ENCODE measurements around the gene BICRAL. TPM values are rescaled to one million over a fixed set of nuclear protein-coding genes. Genes with fewer than 3 reads are reported as not detected.
"Not testable (repeated sequence)": the region's sequence is repeated elsewhere in the genome, so short reads cannot be mapped to it uniquely, and the experiment has no call there.

The BICRAL gene
- total RNA-seq, 1 donor from 2014 or later = 2.9 TPM

DNA sequence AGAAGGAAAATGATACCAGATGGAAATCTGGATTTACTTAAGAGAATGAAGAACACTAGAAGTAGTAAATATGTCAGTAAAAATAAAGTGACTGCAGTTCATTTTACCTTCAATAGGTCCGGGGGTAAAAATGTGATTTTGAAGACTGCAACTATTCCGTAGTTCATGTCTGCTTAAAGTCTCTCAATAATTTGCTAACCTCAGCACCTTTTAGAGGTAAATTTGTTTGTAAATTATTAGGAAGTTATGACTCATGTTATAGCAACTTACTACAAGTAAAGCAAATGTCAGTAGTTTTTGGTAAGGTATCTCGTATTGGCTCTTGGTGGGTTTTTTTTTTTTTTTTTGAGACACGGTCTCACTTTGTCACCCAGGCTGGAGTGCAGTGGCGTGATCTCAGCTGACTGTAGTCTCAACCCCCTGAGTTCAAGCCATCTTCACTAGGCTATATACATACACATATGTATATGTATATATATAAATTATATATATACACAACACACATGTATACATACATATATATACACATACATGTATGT, 32.1 kb downstream of the BICRAL start:
- TF ChIP-seq, protein P1, sequence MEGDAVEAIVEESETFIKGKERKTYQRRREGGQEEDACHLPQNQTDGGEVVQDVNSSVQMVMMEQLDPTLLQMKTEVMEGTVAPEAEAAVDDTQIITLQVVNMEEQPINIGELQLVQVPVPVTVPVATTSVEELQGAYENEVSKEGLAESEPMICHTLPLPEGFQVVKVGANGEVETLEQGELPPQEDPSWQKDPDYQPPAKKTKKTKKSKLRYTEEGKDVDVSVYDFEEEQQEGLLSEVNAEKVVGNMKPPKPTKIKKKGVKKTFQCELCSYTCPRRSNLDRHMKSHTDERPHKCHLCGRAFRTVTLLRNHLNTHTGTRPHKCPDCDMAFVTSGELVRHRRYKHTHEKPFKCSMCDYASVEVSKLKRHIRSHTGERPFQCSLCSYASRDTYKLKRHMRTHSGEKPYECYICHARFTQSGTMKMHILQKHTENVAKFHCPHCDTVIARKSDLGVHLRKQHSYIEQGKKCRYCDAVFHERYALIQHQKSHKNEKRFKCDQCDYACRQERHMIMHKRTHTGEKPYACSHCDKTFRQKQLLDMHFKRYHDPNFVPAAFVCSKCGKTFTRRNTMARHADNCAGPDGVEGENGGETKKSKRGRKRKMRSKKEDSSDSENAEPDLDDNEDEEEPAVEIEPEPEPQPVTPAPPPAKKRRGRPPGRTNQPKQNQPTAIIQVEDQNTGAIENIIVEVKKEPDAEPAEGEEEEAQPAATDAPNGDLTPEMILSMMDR (conservative IDR thresholded peaks at IDR 0.05; ENCODE audit: low read depth, low read length) = no peak
- no peak overlapping the region for H3K4me3 ChIP-seq (ENCODE audit: low read depth, low read length)
- DNase-seq (ENCODE audit: low read depth) = no peak

DNA sequence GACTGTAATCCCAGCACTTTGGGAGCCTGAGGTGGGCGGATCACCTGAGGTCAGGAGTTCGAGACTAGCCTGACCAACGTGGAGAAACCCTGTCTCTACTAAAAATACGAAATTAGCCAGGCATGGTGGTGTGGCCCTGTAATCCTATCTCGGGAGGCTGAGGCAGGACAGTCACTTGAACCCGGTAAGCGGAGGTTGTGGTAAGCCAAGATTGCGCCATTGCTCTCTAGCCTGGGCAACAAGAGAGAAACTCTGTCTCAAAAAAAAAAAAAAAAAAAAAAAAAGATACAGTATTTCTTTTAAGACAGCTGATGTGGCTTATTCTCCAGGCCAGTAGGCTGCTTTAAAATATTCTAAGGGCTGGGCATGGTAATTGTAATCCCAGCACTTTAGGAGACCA, 33.9 kb downstream of the BICRAL start:
- not testable (repeated sequence) for DNase-seq (ENCODE audit: low read depth); H3K4me3 ChIP-seq (ENCODE audit: low read depth, low read length)

DNA sequence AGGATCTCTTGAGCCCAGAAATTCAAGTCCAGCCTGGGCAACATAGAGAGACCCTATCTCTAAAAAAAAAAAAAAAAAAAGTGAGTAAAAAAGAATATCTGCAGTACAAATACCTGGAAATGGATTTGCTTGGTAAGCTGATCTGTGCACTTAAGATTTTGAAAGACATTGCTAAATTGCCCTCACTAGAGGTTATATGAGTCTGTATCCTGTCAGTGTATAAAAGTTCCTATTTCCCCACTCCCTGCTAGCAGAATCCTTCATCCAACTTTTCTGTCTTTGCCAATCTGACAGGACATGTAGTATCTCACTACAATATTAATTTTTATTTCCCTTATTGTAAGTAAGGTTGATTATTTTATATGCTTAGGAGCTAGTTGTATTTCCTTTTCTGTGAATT, 36.1 kb downstream of the BICRAL start:
- TF ChIP-seq, protein P1 (conservative IDR thresholded peaks at IDR 0.05; ENCODE audit: low read depth, low read length) = no peak
- DNase-seq (ENCODE audit: low read depth) = no peak
- H3K4me3 ChIP-seq (ENCODE audit: low read depth, low read length) = no peak overlapping the region

DNA sequence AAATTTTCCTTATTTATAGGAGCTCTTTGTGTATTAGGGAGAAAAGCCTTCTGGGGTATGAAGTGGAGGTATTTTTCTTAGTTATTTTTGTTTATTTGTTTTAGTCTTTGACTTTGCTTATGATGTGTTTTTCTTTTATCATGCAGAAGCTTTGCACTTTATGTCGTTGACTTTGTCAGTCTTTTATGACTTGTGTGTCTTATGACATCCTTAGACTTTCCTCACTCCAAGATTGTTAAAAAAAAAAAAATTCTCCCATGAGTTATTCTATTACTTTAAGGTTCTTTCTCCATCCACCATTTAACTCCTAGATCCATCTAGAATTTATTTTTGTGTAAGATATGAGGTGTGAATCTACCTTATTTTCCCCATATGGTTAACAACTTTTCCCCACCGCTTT, 36.6 kb downstream of the BICRAL start:
- no peak for DNase-seq (ENCODE audit: low read depth)
- no peak overlapping the region for H3K4me3 ChIP-seq (ENCODE audit: low read depth, low read length)
- TF ChIP-seq, protein P1 (conservative IDR thresholded peaks at IDR 0.05; ENCODE audit: low read depth, low read length) = no peak

DNA sequence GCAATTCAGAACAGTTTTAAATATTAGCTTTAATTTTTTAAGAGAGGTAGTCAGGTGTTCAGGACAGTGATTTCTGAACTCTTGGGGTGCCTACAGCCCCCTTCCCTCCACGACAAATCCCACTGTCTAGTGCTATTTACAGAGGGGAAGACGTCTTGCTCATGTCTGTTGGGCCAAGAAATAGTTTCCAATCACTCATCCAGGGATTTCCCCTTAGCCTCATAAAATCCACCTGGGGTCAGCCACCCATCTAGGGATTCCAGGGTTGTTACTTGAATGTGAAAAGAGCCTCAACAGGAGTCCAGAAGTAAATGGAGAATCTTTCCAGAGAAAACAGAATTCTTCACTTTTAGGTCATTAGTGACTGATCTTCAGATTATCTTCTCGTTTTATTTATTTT, 37.0 kb downstream of the BICRAL start:
- DNase-seq (ENCODE audit: low read depth) = no peak
- H3K4me3 ChIP-seq (ENCODE audit: low read depth, low read length) = no peak overlapping the region
- TF ChIP-seq, protein P1 (conservative IDR thresholded peaks at IDR 0.05; ENCODE audit: low read depth, low read length) = no peak

DNA sequence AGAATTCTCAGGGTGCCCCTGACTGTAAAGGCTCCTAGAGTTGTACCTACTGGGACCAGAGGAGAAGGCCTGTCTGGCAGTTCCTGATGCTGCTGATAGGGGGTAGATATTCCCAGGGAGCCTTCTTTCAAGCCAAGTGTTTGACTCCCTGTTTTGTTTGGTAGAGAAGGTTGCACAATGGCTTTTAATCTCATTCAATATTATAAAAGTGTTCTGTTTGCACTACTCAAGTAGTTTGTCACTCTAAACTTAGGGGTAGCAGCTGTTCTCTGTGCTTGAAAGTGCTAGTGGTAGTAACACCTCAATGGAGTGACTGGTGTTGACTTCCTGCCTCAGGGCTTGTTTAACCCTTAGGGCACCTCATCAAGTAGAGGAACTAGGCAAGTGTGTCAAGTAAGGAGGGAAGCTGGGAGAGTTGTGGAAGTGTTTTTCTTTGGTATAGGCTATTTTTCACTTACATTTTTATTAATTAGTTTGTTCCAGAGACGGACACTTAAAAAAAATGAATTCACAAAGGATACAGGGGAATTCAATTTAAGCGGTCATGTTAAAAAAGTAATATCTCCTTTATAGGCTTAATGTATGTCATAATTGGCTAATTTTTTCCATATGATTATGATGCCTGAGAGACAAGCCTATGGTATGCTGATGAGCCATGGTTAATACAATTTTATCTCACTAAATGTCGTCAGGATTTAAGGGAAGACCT, 38.1 kb downstream of the BICRAL start:
- TF ChIP-seq, protein P1 (conservative IDR thresholded peaks at IDR 0.05; ENCODE audit: low read depth, low read length) = peak; percentile 37
- no peak for DNase-seq (ENCODE audit: low read depth)
- no peak overlapping the region for H3K4me3 ChIP-seq (ENCODE audit: low read depth, low read length)

DNA sequence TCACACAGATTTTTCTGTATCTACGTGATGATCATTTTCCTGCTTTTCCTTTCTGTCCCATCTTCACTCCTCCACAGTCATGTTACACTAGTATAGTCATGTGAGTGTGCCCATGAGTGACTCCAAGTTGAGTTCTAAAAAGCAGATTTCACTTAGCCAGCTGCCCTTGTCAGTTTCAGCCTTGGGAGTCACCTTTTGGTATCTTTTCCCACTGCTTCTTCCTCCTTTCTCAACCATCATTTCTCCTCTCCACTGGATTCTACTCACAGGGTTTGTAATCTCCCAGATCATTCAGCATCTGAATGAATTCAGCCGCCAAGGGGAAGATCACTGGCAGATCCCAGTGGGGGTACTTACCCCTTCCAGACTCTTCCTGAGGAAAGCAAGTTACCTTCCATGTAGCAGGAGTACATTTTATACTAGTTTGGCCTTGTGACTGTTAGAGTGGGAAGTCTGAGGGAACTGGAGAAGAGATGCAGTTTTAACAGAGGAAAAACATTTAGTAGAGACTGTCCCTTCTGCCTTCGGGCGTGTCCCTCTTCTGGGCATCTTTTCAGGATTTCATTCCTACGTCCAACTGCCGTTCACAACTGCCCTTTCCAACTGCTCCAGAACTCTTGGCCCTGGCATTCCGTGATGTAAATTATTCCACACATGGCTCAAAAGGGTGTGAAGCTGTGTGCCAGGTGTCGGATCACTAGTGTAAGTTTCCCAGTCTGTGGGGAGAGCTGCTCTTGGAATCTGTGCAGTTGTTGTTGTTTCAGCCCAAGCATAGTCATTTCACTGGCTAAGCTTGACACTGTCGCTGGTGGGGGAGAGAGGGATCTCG, 38.9 kb downstream of the BICRAL start:
- H3K4me3 ChIP-seq (ENCODE audit: low read depth, low read length) = no peak overlapping the region
- no peak for DNase-seq (ENCODE audit: low read depth)
- TF ChIP-seq, protein P1 (conservative IDR thresholded peaks at IDR 0.05; ENCODE audit: low read depth, low read length) = no peak

Data from epithelial cell of proximal tubule (primary cell).